Glutamatergic neuron (in vitro differentiated cells): Measurements from ENCODE around the gene TRAPPC14. TPM values are rescaled to one million over a fixed set of nuclear protein-coding genes. Genes with fewer than 3 reads are reported as not detected.
"Not testable (repeated sequence)": the region's sequence is repeated elsewhere in the genome, so short reads cannot be mapped to it uniquely, and the experiment has no call there.

Source experiments
- DNase-seq: peaks from one replicate; pipeline ENCODE4 v3.0.0; 2022
- H3K27ac Mint-ChIP-seq: one replicate; pipeline ENCODE4 v1.8.0; 2020; ENCODE audit warnings: mild to moderate bottlenecking, mixed read lengths, inconsistent platforms; ENCODE audit not compliant: unreplicated experiment
- H3K27me3 Mint-ChIP-seq: one replicate; pipeline ENCODE4 v1.8.0; 2020; ENCODE audit warnings: mild to moderate bottlenecking, moderate library complexity, mixed read lengths, inconsistent platforms; ENCODE audit not compliant: unreplicated experiment
- H3K36me3 Mint-ChIP-seq: one replicate; pipeline ENCODE4 v1.8.0; 2020; ENCODE audit warnings: mild to moderate bottlenecking, mixed read lengths, inconsistent platforms; ENCODE audit not compliant: unreplicated experiment
- H3K4me1 Mint-ChIP-seq: one replicate; pipeline ENCODE4 v1.8.0; 2020; ENCODE audit warnings: mild to moderate bottlenecking, low read depth, mixed read lengths, inconsistent platforms; ENCODE audit not compliant: unreplicated experiment
- H3K4me3 Mint-ChIP-seq: one replicate; pipeline ENCODE4 v1.8.0; 2020; ENCODE audit warnings: mild to moderate bottlenecking, mixed read lengths, inconsistent platforms; ENCODE audit not compliant: unreplicated experiment
- H3K9me3 Mint-ChIP-seq: one replicate; pipeline ENCODE4 v1.8.0; 2020; ENCODE audit warnings: mild to moderate bottlenecking, moderate library complexity, mixed read lengths, inconsistent platforms; ENCODE audit not compliant: unreplicated experiment
- CTCF ChIP-seq: fragments of 200-600 bp; sonication (generic); IDR thresholded peaks from one replicate; pipeline ENCODE4 v1.5.0; 2021; ENCODE audit not compliant: partially characterized antibody, unreplicated experiment
- total RNA-seq: library from RNA; stranded (reverse); fragmentation: NEBNext Ultra II Directional; extraction: Animal tissue kit (Norgen Biotek cat#: 25700); gene quantifications from one replicate; pipeline ENCODE4 v1.2.1, GENCODE V29; 2021; ENCODE audit not compliant: unreplicated experiment

Gene TRAPPC14
- total RNA-seq, 1 donor from 2014 or later: 42.4 TPM

- Mint-ChIP-seq H3K36me3 (no peaks in the 10 kb centered on the region), H3K27me3 (peaks cover 4% of the 10 kb centered on the region), H3K4me1 (no peaks in the 10 kb centered on the region), H3K27ac (no peak overlapping the region), H3K4me3 (no peak overlapping the region), H3K9me3 (peaks cover 5% of the 10 kb centered on the region)
- TF ChIP-seq CTCF: no peak
- no peak for DNase-seq
Observed at GRCh38 chr7:100195222-100195621, 36.7 kb upstream of the TRAPPC14 start.

GRCh38 chr7:100192969-100193368 is 34.4 kb upstream of the TRAPPC14 start:
- Mint-ChIP-seq H3K36me3 (peaks cover 4% of the 10 kb centered on the region), H3K27me3 (no peaks in the 10 kb centered on the region), H3K4me1 (no peaks in the 10 kb centered on the region), H3K9me3 (peaks cover 1% of the 10 kb centered on the region), H3K27ac (no peak overlapping the region), H3K4me3 (no peak overlapping the region)
- no peak for DNase-seq
- TF ChIP-seq CTCF: no peak

- H3K4me1 Mint-ChIP-seq, H3K36me3 Mint-ChIP-seq, H3K27me3 Mint-ChIP-seq, DNase-seq, H3K4me3 Mint-ChIP-seq, H3K27ac Mint-ChIP-seq, H3K9me3 Mint-ChIP-seq: not testable (repeated sequence)
Observed at GRCh38 chr7:100192281-100192862, 33.8 kb upstream of the TRAPPC14 start.

- no peaks in the 10 kb centered on the region for H3K4me1 Mint-ChIP-seq
- no peak overlapping the region for H3K27ac Mint-ChIP-seq
- no peak for TF ChIP-seq CTCF
- no peaks in the 10 kb centered on the region for H3K27me3 Mint-ChIP-seq
- H3K9me3 Mint-ChIP-seq: peaks cover 1% of the 10 kb centered on the region
- no peak for DNase-seq
- H3K4me3 Mint-ChIP-seq: no peak overlapping the region
- H3K36me3 Mint-ChIP-seq: peaks cover 4% of the 10 kb centered on the region
Observed at GRCh38 chr7:100191775-100192174, 33.3 kb upstream of the TRAPPC14 start.

GRCh38 chr7:100190048-100190711 is 31.7 kb upstream of the TRAPPC14 start:
- peaks cover 1% of the 10 kb centered on the region for H3K9me3 Mint-ChIP-seq
- H3K4me3 Mint-ChIP-seq: no peak overlapping the region
- peaks cover 2% of the 10 kb centered on the region for H3K27me3 Mint-ChIP-seq
- TF ChIP-seq CTCF: no peak
- no peak for DNase-seq
- no peak overlapping the region for H3K27ac Mint-ChIP-seq
- peaks cover 5% of the 10 kb centered on the region for H3K4me1 Mint-ChIP-seq
- peaks cover 8% of the 10 kb centered on the region for H3K36me3 Mint-ChIP-seq
